B cell (primary cell): Measurements from ENCODE around the gene TRAPPC1. TPM values are rescaled to one million over a fixed set of nuclear protein-coding genes. Genes with fewer than 3 reads are reported as not detected.

Experiments
- ATAC-seq: fragments of 200-7000 bp; cut with Tn5 transposase; one replicate; pipeline ENCODE4 v1.10.0; 2021; ENCODE audit warnings: low read depth, mild to moderate bottlenecking, moderate number of reproducible peaks, moderate library complexity
- CTCF ChIA-PET: fragments of 350-600 bp; sonication (Branson Sonifier 250); formaldehyde crosslinking; loops from one replicate; lab custom pipeline; 2021; ENCODE audit warnings: antibody characterized with exemption, inconsistent platforms; lab: Charles Lee
- POLR2A ChIA-PET: fragments of 350-600 bp; sonication (Branson Sonifier 250); formaldehyde crosslinking; loops from one replicate; lab custom pipeline; 2021; ENCODE audit warnings: antibody characterized with exemption; lab: Charles Lee
- DNase-seq: peaks from one replicate; pipeline ENCODE4 v3.0.0; 2013
- H2AFZ ChIP-seq: 2 replicates; pipeline ENCODE4 v1.6.1; 2012; ENCODE audit warnings: mild to moderate bottlenecking, low read depth, low read length; ENCODE audit not compliant: insufficient read depth, poor library complexity, severe bottlenecking
- H3K27ac ChIP-seq, 2 donors: 1 replicate in 1 of 2; 2 replicates in 1 of 2; pipeline ENCODE4 v1.5.1; 2012 to 2013; ENCODE audit warnings: low read length in 2 of 2, mild to moderate bottlenecking in 2 of 2, moderate library complexity in 1 of 2
- H3K27me3 ChIP-seq, 4 experiments: fragments of 200-600 bp in 1 of 4; sonication (generic) in 1 of 4; replicated peaks in 1 of 4; 1 replicate in 2 of 4; 2 replicates in 2 of 4; pipeline versions ENCODE4 v1.6.1 to v1.7.0; 2013 to 2016; ENCODE audit warnings: low read length in 3 of 4, mild to moderate bottlenecking in 2 of 4, mixed read lengths in 1 of 4, moderate library complexity in 1 of 4; ENCODE audit not compliant: insufficient read depth in 4 of 4, control insufficient read depth in 3 of 4; ENCODE audit errors: control extremely low read depth in 1 of 4
- H3K36me3 ChIP-seq, 2 experiments: replicated peaks in 1 of 2; 1 replicate in 1 of 2; 2 replicates in 1 of 2; pipeline versions ENCODE4 v1.6.1 to v1.7.1; 2013; ENCODE audit warnings: low read length in 1 of 2; ENCODE audit not compliant: insufficient read depth in 2 of 2, control insufficient read depth in 1 of 2; ENCODE audit errors: control extremely low read depth in 1 of 2, extremely low read depth in 1 of 2
- H3K4me1 ChIP-seq, 2 donors: fragments of 200-600 bp in 1 of 2; sonication (generic) in 1 of 2; 1 replicate in 1 of 2; 2 replicates in 1 of 2; pipeline versions ENCODE4 v1.5.1 to v1.6.1; 2013 to 2017; ENCODE audit warnings: low read length in 2 of 2; ENCODE audit not compliant: control insufficient read depth in 2 of 2, insufficient read depth in 2 of 2
- H3K4me2 ChIP-seq: replicated peaks from 2 replicates; pipeline ENCODE3; 2012; ENCODE audit warnings: mild to moderate bottlenecking, low read depth, low read length; ENCODE audit not compliant: poor library complexity, severe bottlenecking
- H3K4me3 ChIP-seq, 5 experiments: fragments of 200-600 bp in 1 of 5; sonication (generic) in 1 of 5; 1 replicate in 3 of 5; 2 replicates in 2 of 5; pipeline versions ENCODE4 v1.5.1 to v1.7.0; 2011 to 2016; ENCODE audit warnings: low read length in 4 of 5, mild to moderate bottlenecking in 4 of 5, low read depth in 2 of 5, control low read depth in 1 of 5, moderate library complexity in 1 of 5; ENCODE audit not compliant: insufficient read depth in 1 of 5; ENCODE audit errors: control extremely low read depth in 1 of 5, extremely low read depth in 1 of 5
- H3K79me2 ChIP-seq: fragments of 200-600 bp; sonication (generic); one replicate; pipeline ENCODE4 v1.6.0; 2016; ENCODE audit warnings: low read length; ENCODE audit not compliant: control insufficient read depth, insufficient read depth
- H3K9ac ChIP-seq: fragments of 200-600 bp; sonication (generic); 2 replicates; pipeline ENCODE4 v1.6.1; 2017; ENCODE audit warnings: mild to moderate bottlenecking, low read length, moderate library complexity
- H3K9me3 ChIP-seq, 3 donors: one replicate each; pipeline versions ENCODE4 v1.6.1 to v1.7.1; 2013; ENCODE audit warnings: low read length in 2 of 3; ENCODE audit not compliant: control insufficient read depth in 2 of 3, insufficient read depth in 1 of 3; ENCODE audit errors: control extremely low read depth in 1 of 3
- H4K20me1 ChIP-seq: 2 replicates; pipeline ENCODE4 v1.6.0; 2012; ENCODE audit warnings: mild to moderate bottlenecking, low read length; ENCODE audit not compliant: insufficient read depth, control insufficient read depth, poor library complexity, severe bottlenecking
- H3K27ac Mint-ChIP-seq: one replicate; pipeline ENCODE4 v1.8.0; 2021; ENCODE audit warnings: mixed read lengths
- H3K27me3 Mint-ChIP-seq: one replicate; pipeline ENCODE4 v1.8.0; 2021; ENCODE audit warnings: mixed read lengths
- H3K4me1 Mint-ChIP-seq: one replicate; pipeline ENCODE4 v1.8.0; 2021; ENCODE audit warnings: mixed read lengths
- H3K4me3 Mint-ChIP-seq: one replicate; pipeline ENCODE4 v1.8.0; 2021; ENCODE audit warnings: mixed read lengths
- H3K9me3 Mint-ChIP-seq: one replicate; pipeline ENCODE4 v1.8.0; 2022; ENCODE audit warnings: mixed read lengths; ENCODE audit not compliant: insufficient read depth
- CTCF ChIP-seq: fragments of 200-600 bp; IDR thresholded peaks from one replicate; pipeline ENCODE4 v1.8.0; 2022; ENCODE audit warnings: antibody characterized with exemption, mild to moderate bottlenecking
- EZH2 ChIP-seq: IDR thresholded peaks from 2 replicates; pipeline ENCODE4 v1.6.1; 2012; ENCODE audit warnings: borderline replicate concordance, low read depth, mild to moderate bottlenecking, moderate library complexity, low read length; ENCODE audit not compliant: insufficient read depth, poor library complexity, severe bottlenecking
- WGBS: methylation state at CpG from one replicate; pipeline ENCODE4 v1.1.5; 2013; ENCODE audit warnings: missing lambda C conversion rate; ENCODE audit not compliant: insufficient coverage; 5-methylcytosine and 5-hydroxymethylcytosine counted together
- intact Hi-C: fragments of 100-400 bp; cut with micrococcal nuclease; formaldehyde crosslinking; loops from one replicate; pipeline ENCODE4 v1.10.0; 2022
- polyA plus RNA-seq: library from polyadenylated mRNA; depleted of rRNA; stranded (reverse); fragments of >200 nt; gene quantifications from 2 replicates; pipeline ENCODE4 v1.2.3, GENCODE V29; 2012
- total RNA-seq, 2 donors: library from RNA; stranded (reverse); fragments of 120-200 nt in 1 of 2; gene quantifications; 1 replicate in 1 of 2; 2 replicates in 1 of 2; pipeline versions ENCODE4 v1.2.3 to v1.2.4, GENCODE V29; 2013 to 2022

The TRAPPC1 gene
- total and polyA plus RNA-seq, 2 donors (not counting 1 experiment from before 2014, with no cell fraction given) = 118 to 173 TPM

- H3K36me3 ChIP-seq = peaks cover 13 to 49% of the 10 kb centered on the region in 2 experiments
- no peaks in the 10 kb centered on the region for H3K4me1 Mint-ChIP-seq
- H3K27me3 ChIP-seq = no peaks in the 10 kb centered on the region
- H3K4me2 ChIP-seq = no peak overlapping the region
- no peak for TF ChIP-seq CTCF
- TF ChIP-seq EZH2 = no peak
- no peaks in the 10 kb centered on the region for H4K20me1 ChIP-seq
- no peak overlapping the region for H3K4me3 Mint-ChIP-seq
- H3K4me3 ChIP-seq = no peak overlapping the region
- DNase-seq = no peak
- WGBS = 100% methylated on average over 4 of the region's 4 CpGs
- no peak overlapping the region for H3K9ac ChIP-seq
- H3K4me1 ChIP-seq = peaks cover 0 to 4% of the 10 kb centered on the region in 2 donors
- no peaks in the 10 kb centered on the region for H3K27me3 Mint-ChIP-seq
- H3K9me3 ChIP-seq = no peaks in the 10 kb centered on the region
- H3K79me2 ChIP-seq = no peaks in the 10 kb centered on the region
- intact Hi-C loops = no loop called here
- POLR2A ChIA-PET = no interaction called here
- CTCF ChIA-PET = interaction anchor here (1.5 to 2.2 kb wide), 2 partner anchors 49 to 77 kb away, joined by 4 to 12 read pairs; no protein-coding TSS in a partner anchor
- no peaks in the 10 kb centered on the region for H3K9me3 Mint-ChIP-seq
- no peak overlapping the region for H3K27ac ChIP-seq
- no peak for ATAC-seq
- H3K27ac Mint-ChIP-seq = no peak overlapping the region
- no peak overlapping the region for H2AFZ ChIP-seq
These were observed 8.3 kb upstream of the TRAPPC1 start for GRCh38 chr17:7940034-7940433.

GRCh38 chr17:7935859-7936258, 4.1 kb upstream of the TRAPPC1 start:
- Histone ChIP-seq H3K36me3 (peaks cover 13 to 29% of the 10 kb centered on the region in 2 experiments), H4K20me1 (peaks cover 2% of the 10 kb centered on the region), H3K4me3 (no peak overlapping the region), H2AFZ (no peak overlapping the region), H3K9ac (no peak overlapping the region), H3K9me3 (no peaks in the 10 kb centered on the region), H3K79me2 (peaks cover 33% of the 10 kb centered on the region), H3K4me1 (peaks cover 15 to 21% of the 10 kb centered on the region in 2 donors), H3K27ac (no peak overlapping the region), H3K4me2 (no peak overlapping the region), H3K27me3 (no peaks in the 10 kb centered on the region)
- POLR2A ChIA-PET = interaction anchor here (0.5 kb wide), 1 partner anchor 43 kb away, joined by 3 read pairs; no protein-coding TSS in a partner anchor
- ATAC-seq (no peak), DNase-seq (no peak)
- Mint-ChIP-seq H3K27me3 (no peaks in the 10 kb centered on the region), H3K4me3 (no peak overlapping the region), H3K4me1 (peaks cover 31% of the 10 kb centered on the region), H3K9me3 (no peaks in the 10 kb centered on the region), H3K27ac (no peak overlapping the region)
- TF ChIP-seq EZH2 (no peak), CTCF (no peak)
- intact Hi-C loops = no loop called here
- CTCF ChIA-PET = interaction anchor here (0.6 to 6.6 kb wide), 4 partner anchors 10 to 796 kb away, joined by 3 to 48 read pairs (median 4); no protein-coding TSS in a partner anchor
